GOT3 (cell line): ENCODE results near the gene ZNF674.
"Not testable (repeated sequence)": the region's sequence is repeated elsewhere in the genome, so short reads cannot be mapped to it uniquely, and the experiment has no call there.

ENCODE experiments used
- DNase-seq: peaks from one replicate; lab custom pipeline; 2025; ENCODE audit warnings: mixed read lengths; lab: John Stamatoyannopoulos, UW

ZNF674 gene

GRCh38 chrX:46569621-46570020 lies 24.4 kb upstream of the ZNF674 start:
- no peak for DNase-seq

GRCh38 chrX:46567388-46567787 lies 22.2 kb upstream of the ZNF674 start:
- no peak for DNase-seq

- DNase-seq = no peak
These were observed 16.8 kb upstream of the ZNF674 start for GRCh38 chrX:46561824-46562657.

- DNase-seq = no peak
These were observed 13.8 kb upstream of the ZNF674 start for GRCh38 chrX:46559062-46559461.

- DNase-seq = no peak
These were observed 9.7 kb upstream of the ZNF674 start for GRCh38 chrX:46554942-46555341.

- no peak for DNase-seq
These were observed 8.7 kb upstream of the ZNF674 start for GRCh38 chrX:46553935-46554334.

GRCh38 chrX:46551494-46552128 lies 6.4 kb upstream of the ZNF674 start:
- no peak for DNase-seq

- no peak for DNase-seq
These were observed 4.7 kb upstream of the ZNF674 start for GRCh38 chrX:46549914-46550313.

GRCh38 chrX:46547857-46548256 lies 2.6 kb upstream of the ZNF674 start:
- DNase-seq = no peak

- DNase-seq = not testable (repeated sequence)
These were observed 694 bp downstream of the ZNF674 start for GRCh38 chrX:46544527-46544926.

- DNase-seq = no peak
These were observed 1.8 kb downstream of the ZNF674 start for GRCh38 chrX:46543441-46543840.

- no peak for DNase-seq
These were observed 13.8 kb downstream of the ZNF674 start for GRCh38 chrX:46531442-46531841.

GRCh38 chrX:46530404-46530908 lies 14.8 kb downstream of the ZNF674 start:
- DNase-seq = not testable (repeated sequence)

- not testable (repeated sequence) for DNase-seq
These were observed 15.3 kb downstream of the ZNF674 start for GRCh38 chrX:46529740-46530403.

GRCh38 chrX:46528640-46529039 lies 16.6 kb downstream of the ZNF674 start:
- not testable (repeated sequence) for DNase-seq

- no peak for DNase-seq
These were observed 39.1 kb downstream of the ZNF674 start for GRCh38 chrX:46506076-46506475.

GRCh38 chrX:46502848-46503247 lies 42.4 kb downstream of the ZNF674 start:
- no peak for DNase-seq

- no peak for DNase-seq
These were observed 45.2 kb downstream of the ZNF674 start for GRCh38 chrX:46500054-46500453.

GRCh38 chrX:46488712-46489111 lies 56.5 kb downstream of the ZNF674 start:
- no peak for DNase-seq

GRCh38 chrX:46485897-46486296 lies 59.3 kb downstream of the ZNF674 start:
- DNase-seq = no peak

- DNase-seq = not testable (repeated sequence)
These were observed 66.6 kb downstream of the ZNF674 start for GRCh38 chrX:46478634-46479033.

- DNase-seq = no peak
These were observed 67.8 kb downstream of the ZNF674 start for GRCh38 chrX:46477435-46477834.

- no peak for DNase-seq
These were observed 80.0 kb downstream of the ZNF674 start for GRCh38 chrX:46465203-46465602.
